SH-SY5Y (cell line): ENCODE data around the gene DAB1.

Source experiments
- GATA2 ChIP-seq: IDR thresholded peaks from 2 replicates; pipeline ENCODE4 v1.6.1; 2011; ENCODE audit warnings: mild to moderate bottlenecking, low read depth, low read length
- GATA3 ChIP-seq: IDR thresholded peaks from 2 replicates; pipeline ENCODE4 v1.6.1; 2011; ENCODE audit warnings: low read depth, mild to moderate bottlenecking, low read length, moderate library complexity

- TF ChIP-seq GATA3 (no peak), GATA2 (no peak)
Measured at GRCh38 chr1:57165546-57165945, 258.3 kb downstream of the DAB1 start.
